ENCODE measurements around the gene WDR90. TPM values are rescaled to one million over a fixed set of nuclear protein-coding genes. Genes with fewer than 3 reads are reported as not detected.

The WDR90 gene
- total RNA-seq, 1 experiment from 2014 or later, result 68.2 TPM

DNA sequence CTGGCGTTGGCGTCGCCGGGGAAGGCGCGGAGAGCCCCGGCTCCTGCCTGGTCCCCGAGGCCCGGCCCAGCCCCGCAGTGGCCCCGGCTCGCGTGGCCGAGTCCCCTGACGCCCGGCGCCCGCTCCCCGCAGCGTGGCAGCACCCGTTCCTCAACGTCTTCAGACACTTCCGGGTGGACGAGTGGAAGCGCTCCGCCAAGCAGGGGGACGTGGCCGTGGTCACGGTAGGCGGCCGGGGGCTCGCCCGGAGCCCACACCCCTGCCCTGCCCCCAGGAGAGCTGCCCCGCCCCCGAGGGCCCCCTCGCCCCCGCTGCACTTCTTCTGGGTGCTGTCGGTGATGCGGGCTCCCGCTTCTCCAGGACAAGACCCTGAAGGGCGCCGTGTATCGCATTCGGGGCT lies 466 bp downstream of the WDR90 start:
- Histone ChIP-seq H2AFZ (ENCODE audit: low read length) (no peak overlapping the region), H3K27me3 (ENCODE audit: insufficient read depth, low read length) (no peaks in the 10 kb centered on the region), H2BK5ac (ENCODE audit: insufficient read length, low read length) (no peak overlapping the region), H2BK120ac (ENCODE audit: low read depth, low read length, poor library complexity, severe bottlenecking) (no peak overlapping the region), H3K27ac (ENCODE audit: insufficient read length, low read depth, low read length) (no peak overlapping the region), H4K20me1 (ENCODE audit: control insufficient read depth, insufficient read depth, insufficient read length) (no peaks in the 10 kb centered on the region), H3K4me1 (ENCODE audit: insufficient read depth, low read length) (no peaks in the 10 kb centered on the region), H3K9me3 (ENCODE audit: control insufficient read depth, low read depth, low read length) (no peaks in the 10 kb centered on the region), H3K4ac (ENCODE audit: low read depth, low read length) (no peak overlapping the region), H4K5ac (ENCODE audit: insufficient read length, low read depth, low read length) (no peak overlapping the region), H3K14ac (ENCODE audit: insufficient read depth, low read length) (no peak overlapping the region; the same call in 1 of the 2 replicates), H2AK5ac (ENCODE audit: insufficient read length, low read length) (no peak overlapping the region), H3K23ac (ENCODE audit: insufficient read length, low read depth, low read length) (no peak overlapping the region), H2BK20ac (ENCODE audit: low read depth, low read length, poor library complexity, severe bottlenecking) (no peak overlapping the region), H3K56ac (ENCODE audit: insufficient read length, low read depth, low read length) (no peak overlapping the region), H3K4me2 (ENCODE audit: insufficient read depth, insufficient read length, low read length) (peak overlapping the region; percentile 31), H3K9ac (ENCODE audit: extremely low read depth, insufficient read length, low read length) (no peak overlapping the region), H4K91ac (ENCODE audit: insufficient read length, low read depth, low read length) (no peak overlapping the region), H2BK12ac (ENCODE audit: insufficient read length, low read depth, low read length) (no peak overlapping the region), H3K23me2 (ENCODE audit: insufficient read length, low read depth, low read length, poor library complexity, severe bottlenecking) (peaks cover 9% of the 10 kb centered on the region), H3K18ac (ENCODE audit: insufficient read length, low read depth, low read length) (no peak overlapping the region), H3K79me2 (ENCODE audit: insufficient read depth, low read length) (no peaks in the 10 kb centered on the region), H3K79me1 (ENCODE audit: insufficient read depth, low read depth, low read length, poor library complexity, severe bottlenecking) (no peaks in the 10 kb centered on the region), H3T11ph (ENCODE audit: low read length) (no peak overlapping the region), H4K8ac (replicated peaks; ENCODE audit: insufficient read length, low read depth, low read length) (no peak overlapping the region), H2BK15ac (ENCODE audit: low read depth, low read length) (no peak overlapping the region)
- H3K36me3 Mint-ChIP-seq (ENCODE audit: insufficient read depth in 1 of 3, low read depth in 3 of 3), result peaks cover 1 to 5% (median 2%) of the 10 kb centered on the region in 3 experiments; a peak in 4 of 7 replicates
- no peaks in the 10 kb centered on the region for H3K9me3 Mint-ChIP-seq
- peaks cover 2 to 12% of the 10 kb centered on the region in 2 experiments; a peak in 3 of 4 replicates for H3K4me1 Mint-ChIP-seq
- H3K27ac Mint-ChIP-seq, result no peak overlapping the region
- no peak for DNase-seq
- TF ChIP-seq, protein P1, sequence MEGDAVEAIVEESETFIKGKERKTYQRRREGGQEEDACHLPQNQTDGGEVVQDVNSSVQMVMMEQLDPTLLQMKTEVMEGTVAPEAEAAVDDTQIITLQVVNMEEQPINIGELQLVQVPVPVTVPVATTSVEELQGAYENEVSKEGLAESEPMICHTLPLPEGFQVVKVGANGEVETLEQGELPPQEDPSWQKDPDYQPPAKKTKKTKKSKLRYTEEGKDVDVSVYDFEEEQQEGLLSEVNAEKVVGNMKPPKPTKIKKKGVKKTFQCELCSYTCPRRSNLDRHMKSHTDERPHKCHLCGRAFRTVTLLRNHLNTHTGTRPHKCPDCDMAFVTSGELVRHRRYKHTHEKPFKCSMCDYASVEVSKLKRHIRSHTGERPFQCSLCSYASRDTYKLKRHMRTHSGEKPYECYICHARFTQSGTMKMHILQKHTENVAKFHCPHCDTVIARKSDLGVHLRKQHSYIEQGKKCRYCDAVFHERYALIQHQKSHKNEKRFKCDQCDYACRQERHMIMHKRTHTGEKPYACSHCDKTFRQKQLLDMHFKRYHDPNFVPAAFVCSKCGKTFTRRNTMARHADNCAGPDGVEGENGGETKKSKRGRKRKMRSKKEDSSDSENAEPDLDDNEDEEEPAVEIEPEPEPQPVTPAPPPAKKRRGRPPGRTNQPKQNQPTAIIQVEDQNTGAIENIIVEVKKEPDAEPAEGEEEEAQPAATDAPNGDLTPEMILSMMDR (conservative IDR thresholded peaks at IDR 0.05), result no peak
- no peaks in the 10 kb centered on the region; the same call in 1 of the 2 replicates for H3K27me3 Mint-ChIP-seq (ENCODE audit: low read depth)
- WGBS (ENCODE audit: extremely low coverage, insufficient read length, low lambda C conversion rate), result no CpG with 5 or more reads among the region's 44 CpGs
- peak overlapping the region; percentile 66 to 81 for H3K4me3 Mint-ChIP-seq
